ENCODE results near the gene NVL. TPM values are rescaled to one million over a fixed set of nuclear protein-coding genes. Genes with fewer than 3 reads are reported as not detected.
A peak's percentile ranks its signal among the peaks of the same experiment; 100 is the strongest.

NVL gene
- total RNA-seq, 1 experiment from 2014 or later, result 33.4 TPM

GRCh38 chr1:224251741-224252146 is 78.2 kb downstream of the NVL start (continued):
- TF ChIP-seq ESRRA (CRISPR knock-in tag; IDR thresholded peaks at IDR 0.05; ENCODE audit: borderline replicate concordance), result no peak
- TF ChIP-seq GTF2I (CRISPR knock-in tag; conservative IDR thresholded peaks at IDR 0.05), result no peak
- no peak for TF ChIP-seq FOXP1 (CRISPR knock-in tag; IDR thresholded peaks at IDR 0.05; ENCODE audit: borderline replicate concordance)
- TF ChIP-seq JUN (CRISPR knock-in tag; IDR thresholded peaks at IDR 0.05), result no peak
- no peak for TF ChIP-seq ZNF512 (CRISPR knock-in tag; IDR thresholded peaks at IDR 0.05; ENCODE audit: borderline replicate concordance)

GRCh38 chr1:224245188-224245587 is 84.8 kb downstream of the NVL start:
- TF ChIP-seq ETV6 (CRISPR knock-in tag; IDR thresholded peaks at IDR 0.05), result no peak
- TF ChIP-seq FOXP1 (CRISPR knock-in tag; IDR thresholded peaks at IDR 0.05; ENCODE audit: borderline replicate concordance), result no peak
- TF ChIP-seq E2F5 (CRISPR knock-in tag; IDR thresholded peaks at IDR 0.05), result no peak
- TF ChIP-seq ZNF423 (CRISPR knock-in tag; IDR thresholded peaks at IDR 0.05), result no peak
- no peak for TF ChIP-seq ZNF232 (CRISPR knock-in tag; IDR thresholded peaks at IDR 0.05)
- TF ChIP-seq ZNF532 (CRISPR knock-in tag; IDR thresholded peaks at IDR 0.05; ENCODE audit: borderline replicate concordance), result no peak
- no peak for TF ChIP-seq CREM (CRISPR knock-in tag; IDR thresholded peaks at IDR 0.05)
- no peak for TF ChIP-seq ATF6 (CRISPR knock-in tag; IDR thresholded peaks at IDR 0.05)
- TF ChIP-seq AFF4 (CRISPR knock-in tag; IDR thresholded peaks at IDR 0.05; ENCODE audit: borderline replicate concordance), result no peak
- no peak for TF ChIP-seq SOX15 (CRISPR knock-in tag; IDR thresholded peaks at IDR 0.05)
- no peak for TF ChIP-seq ARID4B (CRISPR knock-in tag; IDR thresholded peaks at IDR 0.05; ENCODE audit: borderline replicate concordance)
- TF ChIP-seq CTCF (IDR thresholded peaks at IDR 0.05), result no peak
- ATAC-seq, result no peak
- H3K9me3 Mint-ChIP-seq, result no peaks in the 10 kb centered on the region
- H3K27me3 Mint-ChIP-seq (ENCODE audit: low read depth), result no peaks in the 10 kb centered on the region
- ChIA-PET POLR2A (no interaction called here), CTCF (no interaction called here)
- DNase-seq (ENCODE audit: low spot score), result no peak
- H3K27ac Mint-ChIP-seq, result peak overlapping the region; percentile 73
- peaks cover 34% of the 10 kb centered on the region for H3K36me3 Mint-ChIP-seq
- H3K4me3 Mint-ChIP-seq, result no peak overlapping the region
- peaks cover 6% of the 10 kb centered on the region; the same call in 1 of the 2 replicates for H3K4me1 Mint-ChIP-seq

Data from WTC11 (cell line).